Epithelial cell of proximal tubule (primary cell): ENCODE measurements around the gene ABTB2. TPM values are rescaled to one million over a fixed set of nuclear protein-coding genes. Genes with fewer than 3 reads are reported as not detected.

Source experiments
- DNase-seq: peaks from one replicate; pipeline ENCODE4 v3.0.0-alpha.2; 2011; ENCODE audit warnings: low read depth
- H3K4me3 ChIP-seq: 2 replicates; pipeline ENCODE4 v1.5.1; 2011; ENCODE audit warnings: low read depth, mild to moderate bottlenecking, low read length
- total RNA-seq: library from RNA; depleted of rRNA; stranded (reverse); fragments of >200 nt; gene quantifications from 2 replicates; pipeline ENCODE4 v1.2.3, GENCODE V29; 2015
- TF ChIP-seq, protein P1 (sequence below): conservative IDR thresholded peaks from 2 replicates; pipeline ENCODE4 v1.5.1; 2012; ENCODE audit warnings: low read depth, mild to moderate bottlenecking, low read length

The ABTB2 gene
- total RNA-seq, 1 donor from 2014 or later, result 17.6 TPM

DNA sequence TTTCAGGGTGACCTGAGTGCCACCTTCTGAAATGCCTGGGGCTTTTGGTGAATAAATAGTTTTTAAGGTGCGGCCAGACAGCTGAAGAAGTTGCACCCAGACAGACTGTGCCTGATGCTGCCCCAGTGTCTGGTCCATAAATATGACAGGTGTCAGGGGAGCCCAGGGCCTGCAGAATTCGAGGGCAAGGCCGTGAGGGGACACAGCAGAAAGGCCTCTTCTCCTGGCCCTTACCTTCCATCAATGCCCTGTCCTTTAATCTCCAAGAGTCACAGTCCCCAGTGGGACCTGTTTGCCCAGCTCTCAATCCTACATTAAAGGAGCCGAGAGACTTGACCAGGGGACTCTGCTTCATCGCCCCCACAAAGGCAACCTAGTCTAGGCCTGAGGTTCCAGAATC lies 206.6 kb downstream of the ABTB2 start:
- H3K4me3 ChIP-seq, result no peak overlapping the region
- TF ChIP-seq, protein P1, sequence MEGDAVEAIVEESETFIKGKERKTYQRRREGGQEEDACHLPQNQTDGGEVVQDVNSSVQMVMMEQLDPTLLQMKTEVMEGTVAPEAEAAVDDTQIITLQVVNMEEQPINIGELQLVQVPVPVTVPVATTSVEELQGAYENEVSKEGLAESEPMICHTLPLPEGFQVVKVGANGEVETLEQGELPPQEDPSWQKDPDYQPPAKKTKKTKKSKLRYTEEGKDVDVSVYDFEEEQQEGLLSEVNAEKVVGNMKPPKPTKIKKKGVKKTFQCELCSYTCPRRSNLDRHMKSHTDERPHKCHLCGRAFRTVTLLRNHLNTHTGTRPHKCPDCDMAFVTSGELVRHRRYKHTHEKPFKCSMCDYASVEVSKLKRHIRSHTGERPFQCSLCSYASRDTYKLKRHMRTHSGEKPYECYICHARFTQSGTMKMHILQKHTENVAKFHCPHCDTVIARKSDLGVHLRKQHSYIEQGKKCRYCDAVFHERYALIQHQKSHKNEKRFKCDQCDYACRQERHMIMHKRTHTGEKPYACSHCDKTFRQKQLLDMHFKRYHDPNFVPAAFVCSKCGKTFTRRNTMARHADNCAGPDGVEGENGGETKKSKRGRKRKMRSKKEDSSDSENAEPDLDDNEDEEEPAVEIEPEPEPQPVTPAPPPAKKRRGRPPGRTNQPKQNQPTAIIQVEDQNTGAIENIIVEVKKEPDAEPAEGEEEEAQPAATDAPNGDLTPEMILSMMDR, result no peak
- DNase-seq, result no peak

DNA sequence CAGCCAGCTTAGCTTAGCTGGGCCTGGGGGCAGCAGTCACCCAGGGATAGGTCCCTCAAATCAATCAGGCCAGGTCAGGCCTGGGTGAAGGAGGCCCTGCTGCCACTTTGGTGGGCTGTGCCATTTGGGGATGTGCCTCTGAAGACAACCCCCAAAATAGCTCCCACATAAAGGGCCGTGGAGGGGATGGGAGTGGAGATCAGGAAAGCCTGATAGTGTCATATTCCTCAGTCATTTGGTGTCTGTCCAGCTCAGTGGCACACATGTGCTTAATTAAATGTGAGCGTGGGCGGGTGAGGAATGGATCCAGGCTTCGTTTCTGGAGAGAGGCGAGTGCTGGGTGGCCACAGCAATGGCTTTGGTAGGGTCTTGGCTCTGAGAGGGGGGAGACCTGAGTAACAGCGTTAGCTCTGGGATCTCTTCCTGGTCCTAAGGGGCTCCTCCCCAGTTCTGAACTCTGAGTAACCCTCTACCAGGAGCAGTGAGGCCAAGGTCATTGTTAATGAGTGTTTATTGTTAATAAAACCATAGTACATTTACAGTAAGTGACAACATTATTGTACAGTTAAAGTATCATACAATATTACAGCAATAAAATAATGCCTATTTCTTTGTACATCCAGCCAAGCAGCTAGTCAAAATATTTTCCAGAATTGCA lies 207.2 kb downstream of the ABTB2 start:
- DNase-seq, result no peak
- TF ChIP-seq, protein P1, result no peak
- no peak overlapping the region for H3K4me3 ChIP-seq

GRCh38 chr11:34149786-34150185 lies 208.0 kb downstream of the ABTB2 start:
- H3K4me3 ChIP-seq, result no peak overlapping the region
- DNase-seq, result no peak
- TF ChIP-seq, protein P1, result peak; percentile 44

DNA sequence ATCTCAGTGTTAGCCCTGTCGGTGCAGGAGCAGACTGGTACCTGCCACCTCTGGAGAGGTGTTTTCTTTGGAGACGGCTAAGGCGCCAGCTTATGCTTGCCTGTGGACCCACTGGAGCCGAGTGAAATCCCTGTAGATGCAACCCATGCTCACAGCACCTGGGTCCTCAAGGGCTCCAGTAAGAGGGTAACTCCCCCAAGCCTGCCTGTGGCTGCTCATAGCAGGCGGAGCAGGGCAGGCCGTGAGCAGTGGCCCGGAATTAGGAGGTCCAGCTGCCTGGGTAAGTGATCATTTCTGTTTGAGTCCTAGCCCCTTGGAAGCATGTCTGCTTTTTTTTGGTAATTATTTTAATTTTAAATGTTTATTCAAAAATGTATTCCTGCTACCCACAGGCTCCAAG lies 208.5 kb downstream of the ABTB2 start:
- no peak overlapping the region for H3K4me3 ChIP-seq
- no peak for DNase-seq
- TF ChIP-seq, protein P1, result no peak

- no peak for DNase-seq
- TF ChIP-seq, protein P1, result no peak
- H3K4me3 ChIP-seq, result no peak overlapping the region
These were observed 209.2 kb downstream of the ABTB2 start for GRCh38 chr11:34148504-34149165.

- TF ChIP-seq, protein P1, result no peak
- DNase-seq, result no peak
- H3K4me3 ChIP-seq, result no peak overlapping the region
These were observed 210.2 kb downstream of the ABTB2 start for GRCh38 chr11:34147581-34147980.

DNA sequence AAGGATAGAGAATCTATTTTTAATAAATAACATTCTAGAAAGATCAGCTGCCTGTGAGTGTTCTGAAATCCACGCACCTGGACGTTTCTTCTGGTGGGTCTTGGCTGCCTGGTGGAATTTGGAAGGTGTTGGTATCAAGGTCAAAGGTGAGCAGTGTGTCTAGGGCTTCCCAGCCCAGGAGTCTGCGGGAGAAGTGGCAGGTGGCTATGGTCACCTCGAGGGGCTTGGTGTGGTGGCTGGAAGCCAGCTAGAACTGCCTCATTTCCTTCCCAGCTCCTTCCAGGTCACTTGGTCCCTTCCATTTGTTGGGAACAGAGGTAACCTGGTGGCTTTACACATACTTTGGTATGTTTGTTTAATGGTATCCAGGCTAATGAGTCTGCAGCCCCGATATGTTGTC lies 210.9 kb downstream of the ABTB2 start:
- TF ChIP-seq, protein P1, result no peak
- H3K4me3 ChIP-seq, result no peak overlapping the region

More for the DNA sequence above, 210.9 kb downstream of the ABTB2 start:
- no peak for DNase-seq
